ENCODE measurements around the gene PFAS. TPM values are rescaled to one million over a fixed set of nuclear protein-coding genes. Genes with fewer than 3 reads are reported as not detected.

Gene PFAS
- total RNA-seq, 2 donors from 2014 or later = 21.1 to 27.0 TPM

- H3K9me3 ChIP-seq (ENCODE audit: control insufficient read depth, low read length, poor library complexity, severe bottlenecking) = no peaks in the 10 kb centered on the region
- Mint-ChIP-seq H3K27ac (peak within 1 kb of the TSS; percentile 94), H3K4me3 (peak within 1 kb of the TSS; percentile 94), H3K36me3 (ENCODE audit: low read depth) (no peaks in the 10 kb centered on the region), H3K4me1 (peaks cover 30% of the 10 kb centered on the region), H3K27me3 (no peaks in the 10 kb centered on the region)
- DNase-seq (peak; percentile 63 to 73 (median 72)), ATAC-seq (peak; percentile 95)
Observed at GRCh38 chr17:8288336-8289102, 39.4 kb downstream of the PFAS start, which contains the start of gene RANGRF. TSS of gene RANGRF (plus strand) at chr17:8288670. CDS start at chr17:8288789, 119 bp downstream.

GRCh38 chr17:8289103-8289397, 40.0 kb downstream of the PFAS start:
- ATAC-seq (no peak), DNase-seq (peak; percentile 22 to 50 (median 47))
- Mint-ChIP-seq H3K27me3 (no peaks in the 10 kb centered on the region), H3K4me1 (peaks cover 30% of the 10 kb centered on the region), H3K27ac (peak overlapping the region; percentile 94), H3K4me3 (peak overlapping the region; percentile 94), H3K36me3 (ENCODE audit: low read depth) (no peaks in the 10 kb centered on the region)
- H3K9me3 ChIP-seq (ENCODE audit: control insufficient read depth, low read length, poor library complexity, severe bottlenecking) = no peaks in the 10 kb centered on the region

- Mint-ChIP-seq H3K36me3 (ENCODE audit: low read depth) (no peaks in the 10 kb centered on the region), H3K4me1 (peaks cover 36% of the 10 kb centered on the region), H3K27ac (peak overlapping the region; percentile 69), H3K4me3 (peak overlapping the region; percentile 94), H3K27me3 (no peaks in the 10 kb centered on the region)
- DNase-seq = no peak
- ATAC-seq = no peak
- H3K9me3 ChIP-seq (ENCODE audit: control insufficient read depth, low read length, poor library complexity, severe bottlenecking) = no peaks in the 10 kb centered on the region
Observed at GRCh38 chr17:8290043-8290442, 41.0 kb downstream of the PFAS start.

- H3K4me1 Mint-ChIP-seq = peaks cover 39% of the 10 kb centered on the region
- H3K27ac Mint-ChIP-seq = peak overlapping the region; percentile 49
Observed at GRCh38 chr17:8292639-8293395, 43.7 kb downstream of the PFAS start.

GRCh38 chr17:8294361-8294760, 45.3 kb downstream of the PFAS start:
- Mint-ChIP-seq H3K4me3 (peak overlapping the region; percentile 96), H3K27ac (peak overlapping the region; percentile 95), H3K4me1 (peaks cover 34% of the 10 kb centered on the region), H3K36me3 (ENCODE audit: low read depth) (no peaks in the 10 kb centered on the region), H3K27me3 (no peaks in the 10 kb centered on the region)
- no peaks in the 10 kb centered on the region for H3K9me3 ChIP-seq (ENCODE audit: control insufficient read depth, low read length, poor library complexity, severe bottlenecking)
- ATAC-seq (no peak), DNase-seq (no peak)

More at GRCh38 chr17:8292639-8293395, 43.7 kb downstream of the PFAS start:
- H3K36me3 Mint-ChIP-seq (ENCODE audit: low read depth) = no peaks in the 10 kb centered on the region
- DNase-seq (no peak), ATAC-seq (no peak)
- no peak overlapping the region for H3K4me3 Mint-ChIP-seq
- no peaks in the 10 kb centered on the region for H3K27me3 Mint-ChIP-seq
- no peaks in the 10 kb centered on the region for H3K9me3 ChIP-seq (ENCODE audit: control insufficient read depth, low read length, poor library complexity, severe bottlenecking)

- no peaks in the 10 kb centered on the region for H3K36me3 Mint-ChIP-seq (ENCODE audit: low read depth)
- H3K27me3 Mint-ChIP-seq = no peaks in the 10 kb centered on the region
- H3K9me3 ChIP-seq (ENCODE audit: control insufficient read depth, low read length, poor library complexity, severe bottlenecking) = no peaks in the 10 kb centered on the region
- no peak for DNase-seq
- H3K27ac Mint-ChIP-seq = peak overlapping the region; percentile 95
- peak overlapping the region; percentile 96 for H3K4me3 Mint-ChIP-seq
- no peak for ATAC-seq
- H3K4me1 Mint-ChIP-seq = peaks cover 31% of the 10 kb centered on the region
Observed at GRCh38 chr17:8294814-8295316, 45.8 kb downstream of the PFAS start.

GRCh38 chr17:8300226-8300625, 51.1 kb downstream of the PFAS start:
- DNase-seq (no peak), ATAC-seq (no peak)
- H3K9me3 ChIP-seq (ENCODE audit: control insufficient read depth, low read length, poor library complexity, severe bottlenecking) = no peaks in the 10 kb centered on the region
- Mint-ChIP-seq H3K36me3 (ENCODE audit: low read depth) (no peaks in the 10 kb centered on the region), H3K27me3 (peaks cover 5% of the 10 kb centered on the region), H3K4me3 (no peak overlapping the region), H3K27ac (no peak overlapping the region), H3K4me1 (peaks cover 15% of the 10 kb centered on the region)

- no peak overlapping the region for H3K27ac Mint-ChIP-seq
Observed at GRCh38 chr17:8300627-8301242, 51.6 kb downstream of the PFAS start.

GRCh38 chr17:8310601-8311123, 61.6 kb downstream of the PFAS start:
- Mint-ChIP-seq H3K36me3 (ENCODE audit: low read depth) (peaks cover 2% of the 10 kb centered on the region), H3K27ac (no peak overlapping the region), H3K4me3 (no peak overlapping the region), H3K4me1 (peaks cover 2% of the 10 kb centered on the region), H3K27me3 (peaks cover 41% of the 10 kb centered on the region)
- ATAC-seq = no peak
- DNase-seq = no peak
- H3K9me3 ChIP-seq (ENCODE audit: control insufficient read depth, low read length, poor library complexity, severe bottlenecking) = no peaks in the 10 kb centered on the region

More at GRCh38 chr17:8300627-8301242, 51.6 kb downstream of the PFAS start:
- DNase-seq (peak; percentile 30 to 49 (median 39)), ATAC-seq (peak; percentile 94)
- H3K4me3 Mint-ChIP-seq = no peak overlapping the region
- peaks cover 5% of the 10 kb centered on the region for H3K27me3 Mint-ChIP-seq
- H3K9me3 ChIP-seq (ENCODE audit: control insufficient read depth, low read length, poor library complexity, severe bottlenecking) = no peaks in the 10 kb centered on the region
- H3K4me1 Mint-ChIP-seq = peaks cover 14% of the 10 kb centered on the region
- no peaks in the 10 kb centered on the region for H3K36me3 Mint-ChIP-seq (ENCODE audit: low read depth)

GRCh38 chr17:8311131-8311790, 62.2 kb downstream of the PFAS start:
- Mint-ChIP-seq H3K36me3 (ENCODE audit: low read depth) (peaks cover 5% of the 10 kb centered on the region), H3K4me1 (peaks cover 2% of the 10 kb centered on the region), H3K4me3 (no peak overlapping the region), H3K27ac (no peak overlapping the region), H3K27me3 (peaks cover 47% of the 10 kb centered on the region)
- no peak for DNase-seq
- H3K9me3 ChIP-seq (ENCODE audit: control insufficient read depth, low read length, poor library complexity, severe bottlenecking) = no peaks in the 10 kb centered on the region
- no peak for ATAC-seq

- ATAC-seq = no peak
- H3K27me3 Mint-ChIP-seq = peaks cover 49% of the 10 kb centered on the region
Observed at GRCh38 chr17:8312251-8312650, 63.2 kb downstream of the PFAS start.

GRCh38 chr17:8312726-8313600, 63.9 kb downstream of the PFAS start:
- H3K36me3 Mint-ChIP-seq (ENCODE audit: low read depth) = peaks cover 5% of the 10 kb centered on the region

More at GRCh38 chr17:8312251-8312650, 63.2 kb downstream of the PFAS start:
- H3K9me3 ChIP-seq (ENCODE audit: control insufficient read depth, low read length, poor library complexity, severe bottlenecking) = no peaks in the 10 kb centered on the region
- peaks cover 2% of the 10 kb centered on the region for H3K4me1 Mint-ChIP-seq
- no peak overlapping the region for H3K4me3 Mint-ChIP-seq
- H3K27ac Mint-ChIP-seq = no peak overlapping the region
- H3K36me3 Mint-ChIP-seq (ENCODE audit: low read depth) = peaks cover 5% of the 10 kb centered on the region
- no peak for DNase-seq

More at GRCh38 chr17:8312726-8313600, 63.9 kb downstream of the PFAS start:
- no peak overlapping the region for H3K4me3 Mint-ChIP-seq
- ATAC-seq = no peak
- H3K9me3 ChIP-seq (ENCODE audit: control insufficient read depth, low read length, poor library complexity, severe bottlenecking) = no peaks in the 10 kb centered on the region
- DNase-seq = no peak
- peaks cover 49% of the 10 kb centered on the region for H3K27me3 Mint-ChIP-seq
- peaks cover 2% of the 10 kb centered on the region for H3K4me1 Mint-ChIP-seq
- no peak overlapping the region for H3K27ac Mint-ChIP-seq

All from T-helper 17 cell (primary cell).